Adrenal gland (tissue), 5 donors: ENCODE results near the gene HOXD9.

Experiments used
- POLR2A ChIP-seq, 2 donors: fragments of 450-650 bp; IDR thresholded peaks; one replicate each; pipeline ENCODE4 v1.6.1; 2017; ENCODE audit warnings: antibody characterized with exemption in 2 of 2, mild to moderate bottlenecking in 2 of 2, moderate library complexity in 1 of 2
- TF ChIP-seq, protein P1 (sequence below), 6 experiments: fragments of 450-650 bp in 4 of 6; fragments of 200-600 bp in 2 of 6; sonication (generic) in 1 of 6; IDR thresholded peaks; 1 replicate in 5 of 6; 2 replicates in 1 of 6; pipeline versions ENCODE4 v1.5.1 to v1.8.0; 2016 to 2021; ENCODE audit warnings: antibody characterized with exemption in 6 of 6, mild to moderate bottlenecking in 2 of 6, moderate library complexity in 1 of 6
- donor health status: DM: no; HTN: no; CAD: no.

GRCh38 chr2:176103194-176103593 is 19.3 kb upstream of the HOXD9 start:
- TF ChIP-seq, protein P1, sequence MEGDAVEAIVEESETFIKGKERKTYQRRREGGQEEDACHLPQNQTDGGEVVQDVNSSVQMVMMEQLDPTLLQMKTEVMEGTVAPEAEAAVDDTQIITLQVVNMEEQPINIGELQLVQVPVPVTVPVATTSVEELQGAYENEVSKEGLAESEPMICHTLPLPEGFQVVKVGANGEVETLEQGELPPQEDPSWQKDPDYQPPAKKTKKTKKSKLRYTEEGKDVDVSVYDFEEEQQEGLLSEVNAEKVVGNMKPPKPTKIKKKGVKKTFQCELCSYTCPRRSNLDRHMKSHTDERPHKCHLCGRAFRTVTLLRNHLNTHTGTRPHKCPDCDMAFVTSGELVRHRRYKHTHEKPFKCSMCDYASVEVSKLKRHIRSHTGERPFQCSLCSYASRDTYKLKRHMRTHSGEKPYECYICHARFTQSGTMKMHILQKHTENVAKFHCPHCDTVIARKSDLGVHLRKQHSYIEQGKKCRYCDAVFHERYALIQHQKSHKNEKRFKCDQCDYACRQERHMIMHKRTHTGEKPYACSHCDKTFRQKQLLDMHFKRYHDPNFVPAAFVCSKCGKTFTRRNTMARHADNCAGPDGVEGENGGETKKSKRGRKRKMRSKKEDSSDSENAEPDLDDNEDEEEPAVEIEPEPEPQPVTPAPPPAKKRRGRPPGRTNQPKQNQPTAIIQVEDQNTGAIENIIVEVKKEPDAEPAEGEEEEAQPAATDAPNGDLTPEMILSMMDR (IDR thresholded peaks at IDR 0.05): no peak
- no peak for TF ChIP-seq POLR2A (IDR thresholded peaks at IDR 0.05)
